ENCODE data around the gene EFEMP2.
"Not testable (repeated sequence)": the region's sequence is repeated elsewhere in the genome, so short reads cannot be mapped to it uniquely, and the experiment has no call there.

EFEMP2 gene

GRCh38 chr11:65894034-65894591 lies 21.5 kb upstream of the EFEMP2 start:
- no peak for TF ChIP-seq CTCF (IDR thresholded peaks at IDR 0.05; ENCODE audit: extremely low read depth, missing control alignments)
- DNase-seq (ENCODE audit: low spot score): no peak

GRCh38 chr11:65892661-65893317 lies 20.2 kb upstream of the EFEMP2 start:
- no peak for DNase-seq (ENCODE audit: low spot score)
- TF ChIP-seq CTCF (IDR thresholded peaks at IDR 0.05; ENCODE audit: extremely low read depth, missing control alignments): no peak

- DNase-seq (ENCODE audit: low spot score): not testable (repeated sequence)
Observed at GRCh38 chr11:65892137-65892540, 19.5 kb upstream of the EFEMP2 start.

GRCh38 chr11:65891219-65892136 lies 18.9 kb upstream of the EFEMP2 start:
- TF ChIP-seq CTCF (IDR thresholded peaks at IDR 0.05; ENCODE audit: extremely low read depth, missing control alignments): peak; percentile 40
- DNase-seq (ENCODE audit: low spot score): no peak

GRCh38 chr11:65890324-65891218 lies 18.0 kb upstream of the EFEMP2 start, which contains the start of gene CCDC85B:
TSS of gene CCDC85B (plus strand) at chr11:65890673. CDS start at chr11:65890784, 111 bp downstream.
- peak; percentile 97 for DNase-seq (ENCODE audit: low spot score)
- no peak for TF ChIP-seq CTCF (IDR thresholded peaks at IDR 0.05; ENCODE audit: extremely low read depth, missing control alignments)

- DNase-seq (ENCODE audit: low spot score): peak; percentile 97
- TF ChIP-seq CTCF (IDR thresholded peaks at IDR 0.05; ENCODE audit: extremely low read depth, missing control alignments): peak; percentile 69
Observed at GRCh38 chr11:65888163-65888814, 15.7 kb upstream of the EFEMP2 start, which contains the start of gene FIBP. TSS of gene FIBP (minus strand) at chr11:65888471. CDS start at chr11:65888418, 53 bp downstream.

- no peak for TF ChIP-seq CTCF (IDR thresholded peaks at IDR 0.05; ENCODE audit: extremely low read depth, missing control alignments)
- DNase-seq (ENCODE audit: low spot score): no peak
Observed at GRCh38 chr11:65887723-65888162, 15.1 kb upstream of the EFEMP2 start.

All from GM20000 (cell line).